Measurements from ENCODE around the gene MTREX.

The MTREX gene

GRCh38 chr5:55415071-55415470 is 107.3 kb downstream of the MTREX start:
- H3K36me3 ChIP-seq (ENCODE audit: control insufficient read depth in 1 of 2, insufficient read depth in 2 of 2, low read depth in 1 of 2, low read length in 2 of 2) = peaks cover 3 to 30% of the 10 kb centered on the region in 2 experiments
- H3K14ac ChIP-seq (ENCODE audit: low read length in 2 of 2) = no peak overlapping the region
- no peak overlapping the region for H2BK15ac ChIP-seq (ENCODE audit: low read depth, poor library complexity, severe bottlenecking)
- H2BK120ac ChIP-seq (ENCODE audit: low read depth, low read length) = no peak overlapping the region
- no peak overlapping the region for H4K8ac ChIP-seq (ENCODE audit: low read length)
- H3K9ac ChIP-seq (ENCODE audit: low read length) = peak overlapping the region; percentile 69
- H3K79me1 ChIP-seq (replicated peaks; ENCODE audit: low read length, poor library complexity, severe bottlenecking) = peaks cover 2% of the 10 kb centered on the region
- H3K27me3 ChIP-seq (ENCODE audit: control insufficient read depth in 1 of 2, insufficient read depth in 1 of 2, low read length in 2 of 2) = no peaks in the 10 kb centered on the region
- no peak overlapping the region for H3K27ac ChIP-seq (ENCODE audit: low read length, poor library complexity, severe bottlenecking)
- peaks cover 5% of the 10 kb centered on the region for H3K4me1 ChIP-seq (ENCODE audit: control insufficient read depth, insufficient read depth, low read depth, low read length)
- no peak overlapping the region for H3K18ac ChIP-seq (ENCODE audit: low read depth in 1 of 2, low read length in 2 of 2)
- no peak overlapping the region for H3K4me2 ChIP-seq (ENCODE audit: low read length, poor library complexity, severe bottlenecking)
- H2BK5ac ChIP-seq (ENCODE audit: low read depth, low read length, poor library complexity, severe bottlenecking) = no peak overlapping the region
- no peaks in the 10 kb centered on the region for H3K9me3 ChIP-seq (ENCODE audit: control insufficient read depth, low read length)
- H4K91ac ChIP-seq (ENCODE audit: low read length) = no peak overlapping the region
- no peak overlapping the region for H2AK5ac ChIP-seq (ENCODE audit: low read length, severe bottlenecking)
- no peak overlapping the region for H2AFZ ChIP-seq (ENCODE audit: low read depth, low read length)
- H3K4me3 ChIP-seq (ENCODE audit: insufficient read depth in 1 of 2, low read depth in 1 of 2, low read length in 2 of 2) = no peak overlapping the region
- H3K23ac ChIP-seq (ENCODE audit: low read length in 2 of 2) = no peak overlapping the region
- no peak overlapping the region for H2BK12ac ChIP-seq (ENCODE audit: low read length in 2 of 2)
- no peak overlapping the region for H3K4ac ChIP-seq (ENCODE audit: low read depth in 1 of 2, low read length in 2 of 2)
- DNase-seq = no peak

- Histone ChIP-seq H3K4me3 (ENCODE audit: insufficient read depth in 1 of 2, low read depth in 1 of 2, low read length in 2 of 2) (no peak overlapping the region), H3K4ac (ENCODE audit: low read depth in 1 of 2, low read length in 2 of 2) (no peak overlapping the region), H3K14ac (ENCODE audit: low read length in 2 of 2) (no peak overlapping the region), H3K27me3 (ENCODE audit: control insufficient read depth in 1 of 2, insufficient read depth in 1 of 2, low read length in 2 of 2) (no peaks in the 10 kb centered on the region), H3K36me3 (ENCODE audit: control insufficient read depth in 1 of 2, insufficient read depth in 2 of 2, low read depth in 1 of 2, low read length in 2 of 2) (peaks cover 3 to 18% of the 10 kb centered on the region in 2 experiments), H4K91ac (ENCODE audit: low read length) (no peak overlapping the region), H3K23ac (ENCODE audit: low read length in 2 of 2) (no peak overlapping the region), H2BK5ac (ENCODE audit: low read depth, low read length, poor library complexity, severe bottlenecking) (no peak overlapping the region), H4K8ac (ENCODE audit: low read length) (no peak overlapping the region), H3K4me1 (ENCODE audit: control insufficient read depth, insufficient read depth, low read depth, low read length) (peaks cover 6% of the 10 kb centered on the region), H2BK15ac (ENCODE audit: low read depth, poor library complexity, severe bottlenecking) (no peak overlapping the region), H3K9ac (ENCODE audit: low read length) (peak overlapping the region; percentile 69), H3K9me3 (ENCODE audit: control insufficient read depth, low read length) (no peaks in the 10 kb centered on the region), H2BK120ac (ENCODE audit: low read depth, low read length) (no peak overlapping the region), H3K79me1 (replicated peaks; ENCODE audit: low read length, poor library complexity, severe bottlenecking) (peaks cover 4% of the 10 kb centered on the region), H3K18ac (ENCODE audit: low read depth in 1 of 2, low read length in 2 of 2) (no peak overlapping the region), H2AFZ (ENCODE audit: low read depth, low read length) (no peak overlapping the region), H2BK12ac (ENCODE audit: low read length in 2 of 2) (no peak overlapping the region), H2AK5ac (ENCODE audit: low read length, severe bottlenecking) (no peak overlapping the region), H3K27ac (ENCODE audit: low read length, poor library complexity, severe bottlenecking) (no peak overlapping the region), H3K4me2 (ENCODE audit: low read length, poor library complexity, severe bottlenecking) (no peak overlapping the region)
- no peak for DNase-seq
Measured at GRCh38 chr5:55416306-55416705, 108.5 kb downstream of the MTREX start.

DNA sequence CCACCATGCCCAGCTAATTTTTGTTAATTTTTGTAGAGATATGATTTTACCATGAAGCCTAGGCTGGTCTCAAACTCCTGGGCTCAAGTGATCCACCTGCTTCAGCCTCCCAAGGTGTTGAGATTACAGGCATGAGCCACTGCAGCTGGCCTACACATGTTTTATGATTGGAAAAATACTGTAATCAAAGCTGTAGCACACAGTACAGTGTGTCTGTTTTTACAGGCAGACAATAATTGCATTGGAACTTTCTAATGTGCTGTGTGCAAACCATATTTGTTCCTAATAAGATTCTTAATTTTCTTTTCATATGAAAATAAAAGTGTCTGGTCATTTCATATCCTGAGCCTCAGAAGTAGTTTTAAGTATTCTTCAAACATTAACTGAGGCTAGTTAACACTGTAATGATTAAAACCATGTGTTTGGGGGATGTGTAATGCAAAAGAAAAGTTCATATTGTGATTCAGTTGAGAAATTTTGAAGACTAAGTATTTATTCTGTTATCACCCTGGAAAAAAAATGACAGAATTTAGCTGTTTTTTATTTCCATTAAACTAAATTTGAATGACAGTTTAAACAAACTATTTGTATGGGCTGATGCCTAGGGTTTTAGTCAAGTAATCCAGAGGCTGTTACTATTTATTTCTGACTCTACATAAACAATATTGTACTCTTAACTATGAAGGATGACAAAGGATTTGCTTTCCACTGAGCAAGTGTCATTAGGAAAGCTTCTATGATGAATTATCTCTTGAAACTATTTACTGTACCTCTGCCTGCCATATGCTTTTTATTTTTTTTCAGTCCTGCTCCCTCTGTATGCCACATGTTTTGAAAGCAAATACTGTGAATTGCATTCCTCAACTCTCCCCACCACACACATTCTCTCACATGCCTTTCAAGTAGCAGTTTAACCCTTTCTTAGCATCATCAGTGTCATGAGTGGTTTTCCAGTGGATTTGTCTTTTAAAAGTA is 111.5 kb downstream of the MTREX start:
- Histone ChIP-seq H3K9me3 (ENCODE audit: control insufficient read depth, low read length) (no peaks in the 10 kb centered on the region), H3K9ac (ENCODE audit: low read length) (peak overlapping the region; percentile 49), H2BK5ac (ENCODE audit: low read depth, low read length, poor library complexity, severe bottlenecking) (no peak overlapping the region), H3K18ac (ENCODE audit: low read depth in 1 of 2, low read length in 2 of 2) (no peak overlapping the region), H3K27ac (ENCODE audit: low read length, poor library complexity, severe bottlenecking) (peak overlapping the region; percentile 60), H3K4ac (ENCODE audit: low read depth in 1 of 2, low read length in 2 of 2) (no peak overlapping the region), H3K14ac (ENCODE audit: low read length in 2 of 2) (no peak overlapping the region), H3K79me1 (replicated peaks; ENCODE audit: low read length, poor library complexity, severe bottlenecking) (peaks cover 4% of the 10 kb centered on the region), H4K8ac (ENCODE audit: low read length) (no peak overlapping the region), H3K4me3 (ENCODE audit: insufficient read depth in 1 of 2, low read depth in 1 of 2, low read length in 2 of 2) (no peak overlapping the region), H3K4me2 (ENCODE audit: low read length, poor library complexity, severe bottlenecking) (peak overlapping the region; percentile 0), H3K36me3 (ENCODE audit: control insufficient read depth in 1 of 2, insufficient read depth in 2 of 2, low read depth in 1 of 2, low read length in 2 of 2) (peaks cover 11 to 24% of the 10 kb centered on the region in 2 experiments), H3K4me1 (ENCODE audit: control insufficient read depth, insufficient read depth, low read depth, low read length) (peaks cover 8% of the 10 kb centered on the region), H2BK15ac (ENCODE audit: low read depth, poor library complexity, severe bottlenecking) (no peak overlapping the region), H2BK12ac (ENCODE audit: low read length in 2 of 2) (no peak overlapping the region), H2BK120ac (ENCODE audit: low read depth, low read length) (no peak overlapping the region), H3K23ac (ENCODE audit: low read length in 2 of 2) (no peak overlapping the region), H2AFZ (ENCODE audit: low read depth, low read length) (no peak overlapping the region), H2AK5ac (ENCODE audit: low read length, severe bottlenecking) (no peak overlapping the region), H3K27me3 (ENCODE audit: control insufficient read depth in 1 of 2, insufficient read depth in 1 of 2, low read length in 2 of 2) (no peaks in the 10 kb centered on the region), H4K91ac (ENCODE audit: low read length) (no peak overlapping the region)
- peak; percentile 62 for DNase-seq

DNA sequence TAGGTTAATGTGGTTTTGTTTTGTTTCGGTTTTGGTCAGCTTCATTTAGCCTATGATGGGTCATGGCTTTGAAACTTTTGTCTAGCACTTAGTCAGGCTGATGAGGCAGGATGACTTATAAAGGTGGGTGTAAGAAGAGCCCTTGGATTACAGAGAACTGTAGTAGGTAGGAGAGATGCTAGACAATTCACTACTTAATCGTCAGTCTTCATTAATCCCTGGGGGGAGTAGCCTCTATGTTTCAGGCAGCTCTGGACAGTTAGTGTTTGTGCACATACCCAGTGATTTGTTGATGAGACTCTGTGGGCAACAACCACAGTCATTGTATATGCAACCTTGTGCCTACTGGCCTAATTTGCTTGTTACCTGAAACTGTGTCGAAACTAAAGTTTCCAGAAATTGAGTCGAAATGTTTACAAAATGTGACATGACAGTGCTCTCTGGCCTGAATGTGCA is 113.3 kb downstream of the MTREX start:
- Histone ChIP-seq H2BK120ac (ENCODE audit: low read depth, low read length) (no peak overlapping the region), H2BK15ac (ENCODE audit: low read depth, poor library complexity, severe bottlenecking) (no peak overlapping the region), H3K79me1 (replicated peaks; ENCODE audit: low read length, poor library complexity, severe bottlenecking) (peaks cover 6% of the 10 kb centered on the region), H3K4ac (ENCODE audit: low read depth in 1 of 2, low read length in 2 of 2) (no peak overlapping the region), H3K9ac (ENCODE audit: low read length) (peak overlapping the region; percentile 49), H3K27me3 (ENCODE audit: control insufficient read depth in 1 of 2, insufficient read depth in 1 of 2, low read length in 2 of 2) (no peaks in the 10 kb centered on the region), H4K8ac (ENCODE audit: low read length) (no peak overlapping the region), H3K18ac (ENCODE audit: low read depth in 1 of 2, low read length in 2 of 2) (no peak overlapping the region), H3K23ac (ENCODE audit: low read length in 2 of 2) (no peak overlapping the region), H3K36me3 (ENCODE audit: control insufficient read depth in 1 of 2, insufficient read depth in 2 of 2, low read depth in 1 of 2, low read length in 2 of 2) (peaks cover 12 to 39% of the 10 kb centered on the region in 2 experiments), H3K4me3 (ENCODE audit: insufficient read depth in 1 of 2, low read depth in 1 of 2, low read length in 2 of 2) (no peak overlapping the region), H3K4me1 (ENCODE audit: control insufficient read depth, insufficient read depth, low read depth, low read length) (peaks cover 8% of the 10 kb centered on the region), H3K4me2 (ENCODE audit: low read length, poor library complexity, severe bottlenecking) (no peak overlapping the region), H2BK12ac (ENCODE audit: low read length in 2 of 2) (no peak overlapping the region), H3K9me3 (ENCODE audit: control insufficient read depth, low read length) (no peaks in the 10 kb centered on the region), H3K14ac (ENCODE audit: low read length in 2 of 2) (no peak overlapping the region), H2BK5ac (ENCODE audit: low read depth, low read length, poor library complexity, severe bottlenecking) (no peak overlapping the region), H4K91ac (ENCODE audit: low read length) (no peak overlapping the region), H3K27ac (ENCODE audit: low read length, poor library complexity, severe bottlenecking) (peak overlapping the region; percentile 29), H2AFZ (ENCODE audit: low read depth, low read length) (no peak overlapping the region), H2AK5ac (ENCODE audit: low read length, severe bottlenecking) (peak overlapping the region; percentile 81)
- WGBS = 98% methylated on average over 4 of the region's 4 CpGs
- DNase-seq = no peak
